Parathyroid adenoma (tissue), 2 donors: ENCODE measurements around the gene IL32.

Experiments used
- H2AFZ ChIP-seq: fragments of 300-600 bp; sonication (generic); one replicate; pipeline ENCODE4 v1.7.0; 2017; ENCODE audit warnings: antibody characterized with exemption, mild to moderate bottlenecking
- H3K27ac ChIP-seq: fragments of 300-600 bp; sonication (generic); one replicate; pipeline ENCODE4 v1.7.0; 2017
- H3K27me3 ChIP-seq: fragments of 300-600 bp; sonication (generic); one replicate; pipeline ENCODE4 v1.7.0; 2017; ENCODE audit warnings: low read length; ENCODE audit not compliant: control insufficient read depth, insufficient read depth
- H3K36me3 ChIP-seq: fragments of 300-600 bp; sonication (generic); one replicate; pipeline ENCODE4 v1.7.0; 2017; ENCODE audit warnings: low read length; ENCODE audit not compliant: control insufficient read depth, insufficient read depth
- H3K4me1 ChIP-seq: fragments of 300-600 bp; sonication (generic); one replicate; pipeline ENCODE4 v1.7.0; 2017; ENCODE audit warnings: control low read depth
- H3K4me2 ChIP-seq: fragments of 300-600 bp; sonication (generic); one replicate; pipeline ENCODE4 v1.7.0; 2017; ENCODE audit warnings: low read length
- H3K4me3 ChIP-seq: fragments of 300-600 bp; sonication (generic); one replicate; pipeline ENCODE4 v1.7.0; 2017; ENCODE audit warnings: low read depth, low read length
- H3K79me2 ChIP-seq: fragments of 300-600 bp; sonication (generic); one replicate; pipeline ENCODE4 v1.7.0; 2017; ENCODE audit warnings: control low read depth
- H3K9ac ChIP-seq: fragments of 300-600 bp; sonication (generic); one replicate; pipeline ENCODE4 v1.7.0; 2017; ENCODE audit warnings: mild to moderate bottlenecking
- H3K9me3 ChIP-seq: fragments of 300-600 bp; sonication (generic); one replicate; pipeline ENCODE4 v1.7.0; 2017; ENCODE audit warnings: low read length; ENCODE audit not compliant: control insufficient read depth
- TF ChIP-seq, protein P1 (sequence below): fragments of 300-600 bp; sonication (generic); IDR thresholded peaks from one replicate; pipeline ENCODE4 v1.7.0; 2017; ENCODE audit warnings: antibody characterized with exemption, mild to moderate bottlenecking
- donor health status: primary hyperparathyroidism.

Gene IL32

DNA sequence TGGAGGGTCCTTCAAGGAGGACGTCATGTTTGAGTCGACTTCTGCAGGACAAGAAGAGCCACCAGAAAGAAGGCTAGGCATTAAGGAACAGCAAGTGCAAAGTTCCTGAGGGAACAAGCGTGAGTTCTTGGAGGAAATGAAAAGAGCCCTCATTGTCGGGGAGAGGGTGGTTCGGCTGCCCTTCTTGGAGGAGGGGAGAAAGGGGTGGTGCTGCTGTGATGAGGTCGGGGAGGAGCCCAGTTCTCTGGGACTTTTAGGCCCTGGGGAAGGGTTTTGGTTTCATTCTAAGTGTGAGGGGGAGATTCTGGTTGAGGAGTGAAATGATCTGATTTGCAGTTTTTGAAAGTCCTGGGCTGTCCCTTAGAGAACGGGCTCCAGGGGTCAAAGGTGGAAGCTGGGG lies 32.8 kb upstream of the IL32 start:
- no peaks in the 10 kb centered on the region for H3K36me3 ChIP-seq
- H3K27ac ChIP-seq, result no peak overlapping the region
- H3K9me3 ChIP-seq, result no peaks in the 10 kb centered on the region
- TF ChIP-seq, protein P1, sequence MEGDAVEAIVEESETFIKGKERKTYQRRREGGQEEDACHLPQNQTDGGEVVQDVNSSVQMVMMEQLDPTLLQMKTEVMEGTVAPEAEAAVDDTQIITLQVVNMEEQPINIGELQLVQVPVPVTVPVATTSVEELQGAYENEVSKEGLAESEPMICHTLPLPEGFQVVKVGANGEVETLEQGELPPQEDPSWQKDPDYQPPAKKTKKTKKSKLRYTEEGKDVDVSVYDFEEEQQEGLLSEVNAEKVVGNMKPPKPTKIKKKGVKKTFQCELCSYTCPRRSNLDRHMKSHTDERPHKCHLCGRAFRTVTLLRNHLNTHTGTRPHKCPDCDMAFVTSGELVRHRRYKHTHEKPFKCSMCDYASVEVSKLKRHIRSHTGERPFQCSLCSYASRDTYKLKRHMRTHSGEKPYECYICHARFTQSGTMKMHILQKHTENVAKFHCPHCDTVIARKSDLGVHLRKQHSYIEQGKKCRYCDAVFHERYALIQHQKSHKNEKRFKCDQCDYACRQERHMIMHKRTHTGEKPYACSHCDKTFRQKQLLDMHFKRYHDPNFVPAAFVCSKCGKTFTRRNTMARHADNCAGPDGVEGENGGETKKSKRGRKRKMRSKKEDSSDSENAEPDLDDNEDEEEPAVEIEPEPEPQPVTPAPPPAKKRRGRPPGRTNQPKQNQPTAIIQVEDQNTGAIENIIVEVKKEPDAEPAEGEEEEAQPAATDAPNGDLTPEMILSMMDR, result no peak
- H3K4me1 ChIP-seq, result no peaks in the 10 kb centered on the region
- H3K4me2 ChIP-seq, result no peak overlapping the region
- H2AFZ ChIP-seq, result no peak overlapping the region
- no peak overlapping the region for H3K4me3 ChIP-seq
- no peaks in the 10 kb centered on the region for H3K79me2 ChIP-seq
- H3K27me3 ChIP-seq, result no peaks in the 10 kb centered on the region
- H3K9ac ChIP-seq, result no peak overlapping the region

DNA sequence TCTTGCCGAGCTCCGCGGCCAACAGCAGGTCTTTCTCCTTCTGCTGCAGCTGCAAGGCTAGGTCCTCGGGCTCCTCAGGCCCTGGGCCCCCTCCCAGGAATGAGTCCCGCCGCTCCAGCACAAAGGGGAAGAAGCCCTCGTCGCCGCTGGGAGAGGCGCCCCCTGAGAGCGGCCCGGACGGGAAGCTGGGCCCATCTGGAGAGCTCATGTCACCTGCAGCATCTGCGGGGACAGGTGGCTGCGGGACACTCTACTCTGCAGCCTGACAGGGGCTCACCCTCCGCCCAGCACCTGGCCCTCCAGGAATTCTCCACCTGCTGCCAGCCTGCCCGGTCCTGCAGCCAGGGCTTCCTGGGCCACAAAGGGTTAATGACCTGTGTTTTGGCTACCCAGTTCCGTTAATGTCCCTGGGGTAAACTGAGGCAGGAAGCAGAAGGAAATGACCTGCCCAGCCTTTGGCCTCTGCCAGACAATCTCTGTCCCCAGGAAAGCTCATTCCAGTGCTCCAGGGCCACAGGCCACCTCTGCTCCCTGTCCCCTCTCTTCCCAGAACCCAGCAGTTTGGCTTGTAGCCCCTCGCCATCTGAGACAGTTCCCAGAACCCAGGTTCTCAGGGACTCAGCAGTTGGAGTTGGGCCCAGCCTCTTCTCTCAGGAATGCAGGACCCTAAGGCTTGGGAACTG lies 30.0 kb upstream of the IL32 start:
- Histone ChIP-seq H3K4me2 (peak overlapping the region; percentile 48), H3K4me1 (no peaks in the 10 kb centered on the region), H2AFZ (no peak overlapping the region), H3K27me3 (no peaks in the 10 kb centered on the region), H3K79me2 (no peaks in the 10 kb centered on the region), H3K4me3 (peak overlapping the region; percentile 36), H3K9me3 (no peaks in the 10 kb centered on the region), H3K9ac (no peak overlapping the region), H3K36me3 (no peaks in the 10 kb centered on the region), H3K27ac (no peak overlapping the region)
- TF ChIP-seq, protein P1, result no peak

DNA sequence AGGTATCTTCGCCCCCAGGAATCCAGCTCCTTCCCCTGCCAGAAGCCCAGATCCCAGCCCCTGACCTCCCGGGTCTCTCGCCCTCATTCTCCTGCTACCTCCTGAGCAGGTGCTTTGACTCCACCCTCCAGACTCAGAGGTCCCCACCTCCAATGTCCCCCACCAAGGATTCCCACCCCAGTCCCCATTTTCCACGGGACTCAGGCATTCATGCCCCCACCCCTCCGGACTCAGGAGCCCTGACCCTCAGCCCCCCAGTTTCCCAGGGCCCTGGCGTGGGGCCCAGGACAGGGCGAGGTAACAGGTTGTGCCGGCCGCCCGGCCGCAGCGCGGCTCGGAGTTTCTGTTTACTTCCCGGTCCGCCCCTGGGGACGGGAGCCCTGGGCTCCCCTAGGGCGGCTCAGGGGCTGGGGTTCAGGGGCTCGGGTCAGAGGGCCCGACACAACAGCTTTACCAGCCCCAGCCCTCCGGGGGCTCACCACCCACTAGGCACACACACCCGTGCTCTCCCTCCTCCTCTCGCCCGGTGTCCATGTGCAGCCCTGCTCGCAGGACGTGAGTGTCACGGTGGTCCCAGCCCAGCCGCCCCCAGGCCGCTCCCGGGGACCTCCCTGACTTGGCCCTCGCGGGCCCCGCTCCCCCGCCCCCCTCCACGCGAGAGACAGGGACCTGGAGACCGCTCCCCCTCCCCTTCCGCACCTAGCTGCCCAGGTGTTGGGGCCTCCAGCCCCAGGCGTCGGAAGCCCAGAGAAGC lies 29.3 kb upstream of the IL32 start:
- Histone ChIP-seq H3K9me3 (no peaks in the 10 kb centered on the region), H3K4me1 (no peaks in the 10 kb centered on the region), H3K27me3 (no peaks in the 10 kb centered on the region), H2AFZ (peak overlapping the region; percentile 67), H3K4me2 (peak overlapping the region; percentile 48), H3K27ac (no peak overlapping the region), H3K79me2 (no peaks in the 10 kb centered on the region), H3K36me3 (no peaks in the 10 kb centered on the region), H3K9ac (no peak overlapping the region), H3K4me3 (peak overlapping the region; percentile 36)
- TF ChIP-seq, protein P1, result no peak

DNA sequence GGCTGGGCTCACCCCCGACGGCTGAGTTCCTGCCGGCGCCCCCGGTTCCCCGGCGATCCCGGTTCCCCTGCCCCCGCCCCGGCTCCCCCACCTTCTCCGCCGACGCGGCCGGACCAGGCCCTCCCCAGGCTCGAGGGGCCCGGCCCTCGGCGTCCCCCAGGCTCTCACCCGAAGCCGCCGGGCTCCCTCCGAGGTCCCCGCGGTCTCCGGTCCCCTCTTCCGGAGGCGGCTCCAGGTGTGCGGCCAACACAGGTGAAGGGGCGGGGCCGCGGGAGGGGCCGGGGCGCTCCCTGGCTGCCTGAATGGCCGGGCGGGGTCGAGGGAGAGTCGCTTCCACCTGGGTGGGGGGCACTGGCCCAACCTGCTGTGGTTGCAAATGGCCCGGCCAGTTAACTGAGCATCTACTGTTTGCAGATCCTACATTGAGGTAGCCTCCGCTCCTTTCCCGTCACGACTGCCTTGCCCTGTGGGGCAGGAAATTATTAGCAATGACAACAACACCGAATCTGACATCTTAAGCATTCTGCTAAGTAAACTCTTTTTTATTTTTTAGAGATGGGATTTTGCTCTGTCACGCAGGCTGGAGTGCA lies 28.6 kb upstream of the IL32 start, which contains the start of gene BICDL2:
BICDL2 (minus strand) TSS at position 219 of the 590 bp plus-strand sequence. CDS start 1,448 bp downstream, outside the sequence.
- H3K79me2 ChIP-seq, result no peaks in the 10 kb centered on the region
- H3K36me3 ChIP-seq, result no peaks in the 10 kb centered on the region
- H3K4me2 ChIP-seq, result peak within 1 kb of the TSS; percentile 48
- H3K9me3 ChIP-seq, result no peaks in the 10 kb centered on the region
- H3K4me1 ChIP-seq, result no peaks in the 10 kb centered on the region
- no peak within 1 kb of the TSS for H3K9ac ChIP-seq
- TF ChIP-seq, protein P1, result no peak
- peak within 1 kb of the TSS; percentile 36 for H3K4me3 ChIP-seq
- no peaks in the 10 kb centered on the region for H3K27me3 ChIP-seq
- peak within 1 kb of the TSS; percentile 67 for H2AFZ ChIP-seq
- no peak within 1 kb of the TSS for H3K27ac ChIP-seq
